CD4-positive, alpha-beta T cell (primary cell): ENCODE data around the gene FBXO24. TPM values are rescaled to one million over a fixed set of nuclear protein-coding genes. Genes with fewer than 3 reads are reported as not detected.
"Not testable (repeated sequence)": the region's sequence is repeated elsewhere in the genome, so short reads cannot be mapped to it uniquely, and the experiment has no call there.

Experiments used
- ATAC-seq: fragments of 200-7000 bp; cut with Tn5 transposase; one replicate; pipeline ENCODE4 v1.10.0; 2022; ENCODE audit warnings: mild to moderate bottlenecking; ENCODE audit not compliant: poor library complexity
- CTCF ChIA-PET: fragments of 350-600 bp; sonication (Branson Sonifier 250); formaldehyde crosslinking; loops from one replicate; lab custom pipeline; 2021; ENCODE audit warnings: antibody characterized with exemption, inconsistent platforms; lab: Charles Lee
- POLR2A ChIA-PET: fragments of 350-600 bp; sonication (Branson Sonifier 250); formaldehyde crosslinking; loops from one replicate; lab custom pipeline; 2021; ENCODE audit warnings: antibody characterized with exemption, inconsistent platforms; lab: Charles Lee
- DNase-seq, 14 experiments: peaks; one replicate each; pipeline ENCODE4 v3.0.0-alpha.2; 2013 to 2020; ENCODE audit warnings: mixed read lengths in 2 of 14
- H3K27ac ChIP-seq, 2 donors: one replicate each; pipeline versions ENCODE4 v1.5.1 to v1.7.0; 2013; ENCODE audit warnings: low read length in 2 of 2, low read depth in 1 of 2, mild to moderate bottlenecking in 1 of 2
- H3K27me3 ChIP-seq, 2 experiments: 1 replicate in 1 of 2; 2 replicates in 1 of 2; pipeline versions ENCODE4 v1.6.1 to v1.7.0; 2013; ENCODE audit warnings: low read length in 2 of 2, control low read depth in 1 of 2, mild to moderate bottlenecking in 1 of 2, moderate library complexity in 1 of 2; ENCODE audit not compliant: insufficient read depth in 2 of 2, control insufficient read depth in 1 of 2
- H3K36me3 ChIP-seq: one replicate; pipeline ENCODE4 v1.6.1; 2013; ENCODE audit warnings: low read length, control low read depth; ENCODE audit not compliant: insufficient read depth
- H3K4me1 ChIP-seq: one replicate; pipeline ENCODE4 v1.6.1; 2013; ENCODE audit warnings: low read length, control low read depth; ENCODE audit not compliant: insufficient read depth
- H3K4me3 ChIP-seq: one replicate; pipeline ENCODE4 v1.5.1; 2013; ENCODE audit warnings: mild to moderate bottlenecking, low read length, moderate library complexity
- H3K9me3 ChIP-seq, 2 experiments: 1 replicate in 1 of 2; 2 replicates in 1 of 2; pipeline versions ENCODE4 v1.6.1 to v1.7.0; 2013; ENCODE audit warnings: low read length in 2 of 2, mild to moderate bottlenecking in 2 of 2, control low read depth in 1 of 2, moderate library complexity in 1 of 2; ENCODE audit not compliant: control insufficient read depth in 1 of 2, insufficient read depth in 1 of 2
- H3K27ac Mint-ChIP-seq: one replicate; pipeline ENCODE4 v1.8.0; 2020; ENCODE audit warnings: mixed read lengths
- H3K27me3 Mint-ChIP-seq: one replicate; pipeline ENCODE4 v1.8.0; 2021; ENCODE audit warnings: mixed read lengths
- H3K36me3 Mint-ChIP-seq: one replicate; pipeline ENCODE4 v1.8.0; 2021; ENCODE audit warnings: low read depth, mixed read lengths
- H3K4me1 Mint-ChIP-seq: one replicate; pipeline ENCODE4 v1.8.0; 2021; ENCODE audit warnings: low read depth, mixed read lengths
- H3K4me3 Mint-ChIP-seq: one replicate; pipeline ENCODE4 v1.8.0; 2020; ENCODE audit warnings: mild to moderate bottlenecking, mixed read lengths
- H3K9me3 Mint-ChIP-seq: one replicate; pipeline ENCODE4 v1.8.0; 2020; ENCODE audit warnings: mixed read lengths
- intact Hi-C, 2 experiments: fragments of 100-400 bp; cut with DNase I in 1 of 2; cut with micrococcal nuclease in 1 of 2; formaldehyde crosslinking; loops; one replicate each; pipeline versions ENCODE4 v1.15.1 to v1.9.0; 2023 to 2025; cut with DNase I, micrococcal nuclease
- total RNA-seq, 174 experiments: library from RNA in 2 of 174; stranded (reverse) in 2 of 174; gene quantifications; one replicate each; pipeline ENCODE4 v1.2.3 and lab custom pipeline; 2021 to 2026
- TF ChIP-seq, protein P1 (sequence below): fragments of 200-600 bp; IDR thresholded peaks from one replicate; pipeline ENCODE4 v1.8.0; 2022; ENCODE audit warnings: antibody characterized with exemption, mild to moderate bottlenecking

FBXO24 gene
- total RNA-seq, 2 experiments from 2014 or later = 0.66 to 0.78 TPM

DNA sequence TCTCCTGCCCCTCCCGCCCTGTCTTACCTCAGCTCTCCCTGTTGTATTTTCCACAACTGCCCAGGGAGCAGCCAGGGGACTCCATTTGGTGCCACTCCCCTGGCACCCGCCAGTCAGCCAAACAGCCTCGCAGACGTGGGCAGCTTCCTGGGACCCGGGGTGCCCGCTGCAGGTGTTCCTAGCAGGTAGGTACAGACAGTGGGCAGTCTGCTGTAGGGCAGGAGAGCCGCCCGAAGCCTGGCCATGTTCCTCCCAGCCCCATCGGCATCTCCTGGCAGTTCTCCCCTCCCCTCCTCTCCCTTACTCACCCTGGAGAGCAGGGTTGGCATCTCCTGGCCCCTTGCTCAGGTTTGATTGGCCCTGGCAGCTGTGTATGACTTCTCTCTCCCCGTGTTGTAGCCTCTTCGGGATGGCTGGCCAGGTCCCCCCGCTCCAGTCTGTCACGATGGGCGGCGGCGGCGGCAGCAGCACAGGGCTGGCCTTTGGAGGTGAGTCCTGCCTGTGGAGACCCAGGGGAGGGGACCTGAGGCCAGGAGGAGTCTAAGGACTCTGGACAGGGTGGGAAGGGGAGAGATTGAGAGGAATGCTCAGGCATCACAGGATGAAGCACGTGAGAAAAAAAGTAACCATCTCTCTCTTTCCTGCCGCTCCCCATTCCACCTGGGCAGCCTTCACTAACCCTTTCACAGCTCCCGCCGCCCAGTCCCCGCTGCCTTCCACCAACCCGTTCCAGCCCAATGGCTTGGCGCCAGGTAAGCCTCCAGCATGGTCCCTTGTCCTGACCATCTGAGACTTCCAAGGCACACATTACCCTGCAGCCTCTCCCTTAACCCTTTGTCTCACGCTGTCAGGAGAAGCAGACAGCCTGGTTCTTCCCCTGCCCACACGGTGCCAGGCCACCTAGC is 23.7 kb upstream of the FBXO24 start:
- ATAC-seq (no peak), DNase-seq (no peak)
- Mint-ChIP-seq H3K4me3 (no peak overlapping the region), H3K9me3 (no peaks in the 10 kb centered on the region), H3K4me1 (peaks cover 20% of the 10 kb centered on the region), H3K36me3 (peaks cover 39% of the 10 kb centered on the region), H3K27ac (no peak overlapping the region), H3K27me3 (no peaks in the 10 kb centered on the region)
- ChIA-PET POLR2A (interaction anchor here (1.6 kb wide), 1 partner anchor 21 kb away, joined by 4 read pairs; no protein-coding TSS in a partner anchor), CTCF (no interaction called here)
- H3K4me1 ChIP-seq = peaks cover 21% of the 10 kb centered on the region
- TF ChIP-seq, protein P1, sequence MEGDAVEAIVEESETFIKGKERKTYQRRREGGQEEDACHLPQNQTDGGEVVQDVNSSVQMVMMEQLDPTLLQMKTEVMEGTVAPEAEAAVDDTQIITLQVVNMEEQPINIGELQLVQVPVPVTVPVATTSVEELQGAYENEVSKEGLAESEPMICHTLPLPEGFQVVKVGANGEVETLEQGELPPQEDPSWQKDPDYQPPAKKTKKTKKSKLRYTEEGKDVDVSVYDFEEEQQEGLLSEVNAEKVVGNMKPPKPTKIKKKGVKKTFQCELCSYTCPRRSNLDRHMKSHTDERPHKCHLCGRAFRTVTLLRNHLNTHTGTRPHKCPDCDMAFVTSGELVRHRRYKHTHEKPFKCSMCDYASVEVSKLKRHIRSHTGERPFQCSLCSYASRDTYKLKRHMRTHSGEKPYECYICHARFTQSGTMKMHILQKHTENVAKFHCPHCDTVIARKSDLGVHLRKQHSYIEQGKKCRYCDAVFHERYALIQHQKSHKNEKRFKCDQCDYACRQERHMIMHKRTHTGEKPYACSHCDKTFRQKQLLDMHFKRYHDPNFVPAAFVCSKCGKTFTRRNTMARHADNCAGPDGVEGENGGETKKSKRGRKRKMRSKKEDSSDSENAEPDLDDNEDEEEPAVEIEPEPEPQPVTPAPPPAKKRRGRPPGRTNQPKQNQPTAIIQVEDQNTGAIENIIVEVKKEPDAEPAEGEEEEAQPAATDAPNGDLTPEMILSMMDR = no peak
- H3K27me3 ChIP-seq = no peaks in the 10 kb centered on the region
- H3K27ac ChIP-seq = no peak overlapping the region
- intact Hi-C loops = no loop called here
- peaks cover 39% of the 10 kb centered on the region for H3K36me3 ChIP-seq
- H3K4me3 ChIP-seq = no peak overlapping the region
- no peaks in the 10 kb centered on the region for H3K9me3 ChIP-seq

DNA sequence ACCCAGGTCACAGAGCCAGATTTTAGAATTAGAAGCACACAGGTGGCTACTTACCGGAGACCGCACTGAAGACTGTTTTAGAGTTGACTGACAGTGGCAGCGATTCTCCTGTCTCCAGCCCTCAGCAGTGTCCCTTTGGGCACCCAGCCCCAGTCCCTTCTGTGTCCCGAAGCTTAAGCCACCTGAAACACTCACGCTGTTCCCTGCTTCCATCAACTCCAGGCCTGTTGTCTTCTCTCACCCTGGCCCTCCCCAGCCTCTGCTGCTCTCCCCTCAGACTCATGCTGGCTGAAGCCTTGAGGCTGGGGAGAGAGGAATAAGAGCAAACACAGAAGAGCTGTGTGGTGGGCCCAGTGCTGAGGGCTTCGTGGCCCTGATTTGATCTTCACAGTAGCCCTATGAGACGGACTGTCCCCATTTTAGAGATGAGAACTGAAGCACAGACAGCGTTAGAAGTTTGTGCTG is 23.0 kb upstream of the FBXO24 start:
- Histone ChIP-seq H3K27ac (no peak overlapping the region), H3K36me3 (peaks cover 39% of the 10 kb centered on the region), H3K4me1 (peaks cover 27% of the 10 kb centered on the region), H3K4me3 (no peak overlapping the region), H3K27me3 (no peaks in the 10 kb centered on the region), H3K9me3 (no peaks in the 10 kb centered on the region)
- ChIA-PET POLR2A (interaction anchor here (0.9 to 6.6 kb wide), 3 partner anchors 14 to 28 kb away, joined by 4 to 92 read pairs (median 5); partner anchors contain the start of genes FBXO24 and LRCH4), CTCF (interaction anchor here (1.3 to 1.4 kb wide), 4 partner anchors 18 to 23 kb away, joined by 4 to 8 read pairs (median 4); partner anchors contain the start of genes FBXO24 and LRCH4)
- intact Hi-C loops = no loop called here
- Mint-ChIP-seq H3K4me1 (peaks cover 27% of the 10 kb centered on the region), H3K27me3 (no peaks in the 10 kb centered on the region), H3K9me3 (no peaks in the 10 kb centered on the region), H3K27ac (no peak overlapping the region), H3K4me3 (no peak overlapping the region), H3K36me3 (peaks cover 36% of the 10 kb centered on the region)
- ATAC-seq (no peak), DNase-seq (no peak)
- TF ChIP-seq, protein P1 = no peak

DNA sequence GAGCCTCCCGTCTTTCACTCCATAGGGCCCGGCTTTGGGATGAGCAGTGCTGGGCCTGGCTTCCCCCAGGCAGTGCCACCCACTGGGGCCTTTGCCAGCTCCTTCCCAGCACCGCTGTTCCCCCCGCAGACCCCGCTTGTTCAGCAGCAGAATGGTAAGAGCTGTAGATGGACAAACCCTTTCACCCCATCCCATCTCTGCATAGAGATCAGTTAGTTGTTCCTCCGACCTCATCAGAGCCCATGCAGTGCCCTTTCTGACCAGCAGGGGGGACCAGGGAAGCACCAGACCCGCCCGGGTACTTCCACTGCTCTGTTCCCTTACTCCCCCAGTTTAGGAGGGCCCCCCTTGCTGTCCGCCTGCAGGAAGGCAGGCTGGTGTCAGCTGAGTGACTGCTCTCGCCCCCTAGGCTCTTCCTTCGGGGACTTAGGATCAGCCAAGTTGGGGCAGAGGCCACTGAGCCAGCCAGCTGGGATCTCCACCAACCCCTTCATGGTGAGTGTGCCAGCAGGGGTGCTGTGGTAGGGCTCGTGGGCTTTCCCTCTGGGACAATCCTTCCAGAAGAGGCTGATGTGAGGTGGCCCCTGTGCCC is 22.2 kb upstream of the FBXO24 start:
- intact Hi-C loops = loop anchor here (1.0 to 2.0 kb wide), 5 partner anchors 19 to 287 kb away; no protein-coding TSS in a partner anchor
- no peak overlapping the region for H3K4me3 Mint-ChIP-seq
- no peak overlapping the region for H3K27ac Mint-ChIP-seq
- H3K27ac ChIP-seq = no peak overlapping the region
- peaks cover 34% of the 10 kb centered on the region for H3K4me1 Mint-ChIP-seq
- no peaks in the 10 kb centered on the region for H3K27me3 Mint-ChIP-seq
- ChIA-PET CTCF (interaction anchor here (0.7 to 2.0 kb wide), 9 partner anchors 16 to 464 kb away, joined by 3 to 8 read pairs (median 4); partner anchors contain the start of genes FBXO24, LRCH4 and SLC12A9), POLR2A (interaction anchor here (0.9 to 6.6 kb wide), 5 partner anchors 14 to 142 kb away, joined by 3 to 92 read pairs (median 4); partner anchors contain the start of genes FBXO24, LRCH4, POP7 and TSC22D4)
- H3K9me3 ChIP-seq = no peaks in the 10 kb centered on the region
- DNase-seq = peak; percentile 75 to 92 (median 84)
- H3K9me3 Mint-ChIP-seq = no peaks in the 10 kb centered on the region
- H3K4me3 ChIP-seq = no peak overlapping the region
- peak; percentile 76 for ATAC-seq
- H3K36me3 Mint-ChIP-seq = peaks cover 36% of the 10 kb centered on the region
- peaks cover 34% of the 10 kb centered on the region for H3K36me3 ChIP-seq
- TF ChIP-seq, protein P1 = peak; percentile 92
- no peaks in the 10 kb centered on the region for H3K27me3 ChIP-seq
- H3K4me1 ChIP-seq = peaks cover 35% of the 10 kb centered on the region

DNA sequence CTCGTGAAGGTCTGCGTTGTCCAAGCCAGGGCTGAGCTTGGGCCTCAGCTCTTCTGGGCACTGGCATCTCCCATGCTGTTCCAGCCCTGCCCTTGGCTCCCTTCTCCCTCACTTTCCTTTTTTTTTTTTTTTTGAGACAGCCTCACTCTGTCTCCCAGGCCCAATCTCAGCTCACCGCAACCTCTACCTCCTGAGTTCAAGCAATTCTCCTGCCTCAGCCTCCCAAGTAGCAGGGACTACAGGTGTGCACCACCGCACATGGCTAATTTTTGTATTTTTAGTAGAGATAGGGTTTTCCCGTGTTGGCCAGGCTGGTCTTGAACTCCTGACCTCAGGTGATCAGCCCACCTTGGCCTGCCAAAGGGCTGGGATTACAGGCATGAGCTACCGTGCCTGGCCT is 21.7 kb upstream of the FBXO24 start:
- Histone ChIP-seq H3K36me3 (peaks cover 34% of the 10 kb centered on the region), H3K4me1 (peaks cover 37% of the 10 kb centered on the region)
- H3K27ac Mint-ChIP-seq, H3K27me3 Mint-ChIP-seq, H3K27ac ChIP-seq, H3K4me3 Mint-ChIP-seq, H3K9me3 ChIP-seq, ATAC-seq, H3K4me3 ChIP-seq, DNase-seq, H3K9me3 Mint-ChIP-seq, H3K27me3 ChIP-seq: not testable (repeated sequence)
- CTCF ChIA-PET = interaction anchor here (0.7 to 2.0 kb wide), 9 partner anchors 16 to 464 kb away, joined by 3 to 8 read pairs (median 4); partner anchors contain the start of genes FBXO24, LRCH4 and SLC12A9
- POLR2A ChIA-PET = interaction anchor here (0.9 to 6.6 kb wide), 4 partner anchors 21 to 141 kb away, joined by 3 to 92 read pairs (median 4); partner anchors contain the start of genes FBXO24, LRCH4, POP7 and TSC22D4
- intact Hi-C loops = loop anchor here (1.0 to 2.0 kb wide), 5 partner anchors 18 to 286 kb away; no protein-coding TSS in a partner anchor
- Mint-ChIP-seq H3K4me1 (peaks cover 34% of the 10 kb centered on the region), H3K36me3 (peaks cover 32% of the 10 kb centered on the region)
